Femur (tissue), 1 donor: Measurements from ENCODE around the gene TCF7L2.
"Not testable (repeated sequence)": the region's sequence is repeated elsewhere in the genome, so short reads cannot be mapped to it uniquely, and the experiment has no call there.

ENCODE experiments used
- DNase-seq: peaks from one replicate; pipeline ENCODE4 v3.0.0-alpha.2; 2017

The TCF7L2 gene

GRCh38 chr10:113047963-113048781, 98.1 kb downstream of the TCF7L2 start:
- no peak for DNase-seq

GRCh38 chr10:113049881-113050280, 99.8 kb downstream of the TCF7L2 start:
- DNase-seq, result no peak

GRCh38 chr10:113052076-113052830, 102.2 kb downstream of the TCF7L2 start:
- DNase-seq, result no peak

- DNase-seq, result peak; percentile 69
These were observed 103.0 kb downstream of the TCF7L2 start for GRCh38 chr10:113053091-113053490.

GRCh38 chr10:113053881-113054280, 103.8 kb downstream of the TCF7L2 start:
- no peak for DNase-seq

GRCh38 chr10:113055458-113055857, 105.4 kb downstream of the TCF7L2 start:
- no peak for DNase-seq

- no peak for DNase-seq
These were observed 106.0 kb downstream of the TCF7L2 start for GRCh38 chr10:113056030-113056429.

- DNase-seq, result peak; percentile 73
These were observed 106.5 kb downstream of the TCF7L2 start for GRCh38 chr10:113056441-113057021.

GRCh38 chr10:113057948-113058522, 108.0 kb downstream of the TCF7L2 start:
- peak; percentile 20 for DNase-seq

- DNase-seq, result no peak
These were observed 108.7 kb downstream of the TCF7L2 start for GRCh38 chr10:113058523-113059370.

- peak; percentile 56 for DNase-seq
These were observed 109.3 kb downstream of the TCF7L2 start for GRCh38 chr10:113059371-113059780.

GRCh38 chr10:113060201-113061053, 110.4 kb downstream of the TCF7L2 start:
- peak; percentile 84 for DNase-seq

- peak; percentile 24 for DNase-seq
These were observed 111.0 kb downstream of the TCF7L2 start for GRCh38 chr10:113061054-113061430.

- DNase-seq, result peak; percentile 7
These were observed 111.5 kb downstream of the TCF7L2 start for GRCh38 chr10:113061557-113061956.

- DNase-seq, result peak; percentile 16
These were observed 113.3 kb downstream of the TCF7L2 start for GRCh38 chr10:113063043-113063967.

GRCh38 chr10:113064039-113064438, 114.0 kb downstream of the TCF7L2 start:
- DNase-seq, result peak; percentile 7

- DNase-seq, result not testable (repeated sequence)
These were observed 116.1 kb downstream of the TCF7L2 start for GRCh38 chr10:113066120-113066519.

- DNase-seq, result no peak
These were observed 116.7 kb downstream of the TCF7L2 start for GRCh38 chr10:113066561-113067312.

GRCh38 chr10:113067501-113067900, 117.5 kb downstream of the TCF7L2 start:
- no peak for DNase-seq
